ENCODE results near the gene TMEM203.

GRCh38 chr9:137226338-137227053 is 21.0 kb upstream of the TMEM203 start:
- no peak for TF ChIP-seq POLR2AphosphoS5 (IDR thresholded peaks at IDR 0.05; ENCODE audit: low read length)
- TF ChIP-seq RAD21 (IDR thresholded peaks at IDR 0.05; ENCODE audit: insufficient read depth, low read depth, low read length), result no peak
- no peak for TF ChIP-seq EZH2 (IDR thresholded peaks at IDR 0.05; ENCODE audit: borderline replicate concordance, control insufficient read depth, low read depth, low read length)
- TF ChIP-seq CREB1 (IDR thresholded peaks at IDR 0.05; ENCODE audit: low read depth), result no peak

Data from GM12878 (cell line).